Breast epithelium (tissue), 3 donors: ENCODE data around the gene SYNE4.

Source experiments
- CTCF ChIP-seq, 3 donors: fragments of 450-650 bp; IDR thresholded peaks; one replicate each; pipeline ENCODE4 v1.5.1; 2016 to 2017; ENCODE audit warnings: antibody characterized with exemption in 3 of 3, mild to moderate bottlenecking in 3 of 3, moderate library complexity in 3 of 3
- POLR2A ChIP-seq: fragments of 450-650 bp; IDR thresholded peaks from one replicate; pipeline ENCODE4 v1.6.1; 2016; ENCODE audit warnings: antibody characterized with exemption, mild to moderate bottlenecking, moderate library complexity
- POLR2AphosphoS5 ChIP-seq, 3 donors: sonication (generic); formaldehyde crosslinking; IDR thresholded peaks; one replicate each; pipeline ENCODE4 v1.6.1; 2017; ENCODE audit warnings: antibody characterized with exemption in 3 of 3

- no peak for TF ChIP-seq POLR2AphosphoS5 (IDR thresholded peaks at IDR 0.05)
- TF ChIP-seq CTCF (IDR thresholded peaks at IDR 0.05), result no peak
- TF ChIP-seq POLR2A, result no peak
Measured at GRCh38 chr19:36025541-36025940, 16.9 kb upstream of the SYNE4 start.
